CD14-positive monocyte (primary cell): ENCODE data around the gene DDHD1. TPM values are rescaled to one million over a fixed set of nuclear protein-coding genes. Genes with fewer than 3 reads are reported as not detected.
"Not testable (repeated sequence)": the region's sequence is repeated elsewhere in the genome, so short reads cannot be mapped to it uniquely, and the experiment has no call there.

Experiments
- DNase-seq, 3 donors: peaks; one replicate each; pipeline ENCODE4 v3.0.0-alpha.2; 2011 to 2022
- H2AFZ ChIP-seq: 2 replicates; pipeline ENCODE4 v1.6.0; 2012; ENCODE audit warnings: mild to moderate bottlenecking, low read depth, low read length, inconsistent platforms; ENCODE audit not compliant: insufficient read depth, poor library complexity, severe bottlenecking
- H3K27ac ChIP-seq, 2 donors: 1 replicate in 1 of 2; 2 replicates in 1 of 2; pipeline ENCODE4 v1.5.1; 2012 to 2013; ENCODE audit warnings: low read length in 2 of 2, control low read depth in 1 of 2, inconsistent platforms in 1 of 2, low read depth in 1 of 2, mild to moderate bottlenecking in 1 of 2
- H3K27me3 ChIP-seq, 2 donors: one replicate each; pipeline versions ENCODE4 v1.6.0 to v1.6.1; 2011 to 2013; ENCODE audit warnings: low read length in 2 of 2; ENCODE audit not compliant: control insufficient read depth in 2 of 2, insufficient read depth in 2 of 2
- H3K36me3 ChIP-seq, 2 donors: replicated peaks in 1 of 2; 1 replicate in 1 of 2; 2 replicates in 1 of 2; pipeline versions ENCODE4 v1.5.1 to v1.6.1; 2012 to 2013; ENCODE audit warnings: low read length in 2 of 2, control low read depth in 1 of 2, inconsistent platforms in 1 of 2, mild to moderate bottlenecking in 1 of 2; ENCODE audit not compliant: insufficient read depth in 2 of 2, control insufficient read depth in 1 of 2
- H3K4me1 ChIP-seq, 2 donors: 1 replicate in 1 of 2; 2 replicates in 1 of 2; pipeline versions ENCODE4 v1.5.1 to v1.6.1; 2012 to 2013; ENCODE audit warnings: low read length in 2 of 2, control low read depth in 1 of 2, inconsistent platforms in 1 of 2, mild to moderate bottlenecking in 1 of 2, moderate library complexity in 1 of 2; ENCODE audit not compliant: insufficient read depth in 2 of 2, control insufficient read depth in 1 of 2
- H3K4me2 ChIP-seq: replicated peaks from 2 replicates; pipeline ENCODE3; 2012; ENCODE audit warnings: low read length, moderate library complexity, mild to moderate bottlenecking; ENCODE audit not compliant: poor library complexity, severe bottlenecking; ENCODE audit errors: extremely low read depth
- H3K4me3 ChIP-seq, 3 experiments: fragments of 200-600 bp in 1 of 3; sonication (generic) in 1 of 3; replicated peaks in 1 of 3; 1 replicate in 2 of 3; 2 replicates in 1 of 3; pipeline ENCODE4 v1.5.1; 2011 to 2013; ENCODE audit warnings: low read length in 3 of 3, mild to moderate bottlenecking in 3 of 3, control low read depth in 2 of 3, low read depth in 2 of 3, inconsistent platforms in 1 of 3, moderate library complexity in 1 of 3
- H3K79me2 ChIP-seq: 2 replicates; pipeline ENCODE4 v1.6.0; 2012; ENCODE audit warnings: mild to moderate bottlenecking, control low read depth, inconsistent platforms, low read length, moderate library complexity; ENCODE audit not compliant: insufficient read depth
- H3K9ac ChIP-seq: 2 replicates; pipeline ENCODE4 v1.6.0; 2017; ENCODE audit warnings: low read length, mild to moderate bottlenecking; ENCODE audit not compliant: insufficient read depth, poor library complexity, severe bottlenecking
- H3K9me3 ChIP-seq, 2 donors: replicated peaks in 1 of 2; 1 replicate in 1 of 2; 2 replicates in 1 of 2; pipeline versions ENCODE4 v1.5.1 to v1.6.1; 2012 to 2013; ENCODE audit warnings: low read length in 2 of 2, control low read depth in 1 of 2; ENCODE audit not compliant: control insufficient read depth in 1 of 2, insufficient read depth in 1 of 2
- H4K20me1 ChIP-seq: 2 replicates; pipeline ENCODE4 v1.6.0; 2012; ENCODE audit warnings: mild to moderate bottlenecking, low read length, control low read depth, moderate library complexity; ENCODE audit not compliant: insufficient read depth
- H3K27ac Mint-ChIP-seq, 7 donors: one replicate each; pipeline ENCODE4 v1.8.0; 2020; ENCODE audit warnings: mild to moderate bottlenecking in 7 of 7, mixed read lengths in 7 of 7, moderate library complexity in 6 of 7, inconsistent platforms in 2 of 7
- H3K27me3 Mint-ChIP-seq, 3 donors: one replicate each; pipeline ENCODE4 v1.8.0; 2021 to 2022; ENCODE audit warnings: low read depth in 3 of 3, mild to moderate bottlenecking in 3 of 3, mixed read lengths in 3 of 3, moderate library complexity in 3 of 3, inconsistent platforms in 1 of 3
- H3K36me3 Mint-ChIP-seq, 2 donors: one replicate each; pipeline ENCODE4 v1.8.0; 2020; ENCODE audit warnings: mixed read lengths in 2 of 2, inconsistent platforms in 1 of 2, mild to moderate bottlenecking in 1 of 2
- H3K4me1 Mint-ChIP-seq: one replicate; pipeline ENCODE4 v1.8.0; 2020; ENCODE audit warnings: mild to moderate bottlenecking, mixed read lengths
- H3K4me3 Mint-ChIP-seq, 2 donors: one replicate each; pipeline ENCODE4 v1.8.0; 2020; ENCODE audit warnings: mild to moderate bottlenecking in 2 of 2, mixed read lengths in 2 of 2, moderate library complexity in 1 of 2
- H3K9me3 Mint-ChIP-seq, 7 donors: one replicate each; pipeline ENCODE4 v1.8.0; 2020 to 2022; ENCODE audit warnings: mixed read lengths in 7 of 7, mild to moderate bottlenecking in 6 of 7, moderate library complexity in 6 of 7, inconsistent platforms in 2 of 7
- CTCF ChIP-seq: fragments of 200-600 bp; IDR thresholded peaks from one replicate; pipeline ENCODE4 v1.8.0; 2022; ENCODE audit warnings: antibody characterized with exemption, mild to moderate bottlenecking
- WGBS: methylation state at CpG from one replicate; pipeline ENCODE4 v1.1.5; 2013; ENCODE audit warnings: missing lambda C conversion rate; ENCODE audit not compliant: insufficient coverage; 5-methylcytosine and 5-hydroxymethylcytosine counted together
- intact Hi-C, 2 donors: fragments of 100-400 bp; cut with micrococcal nuclease; formaldehyde crosslinking; loops; one replicate each; pipeline versions ENCODE4 v1.15.0 to v1.15.1; 2023
- polyA plus RNA-seq, 3 donors: library from polyadenylated mRNA; depleted of rRNA in 1 of 3; unstranded in 2 of 3; stranded (reverse) in 1 of 3; fragments of 300-500 nt in 2 of 3; fragments of >200 nt in 1 of 3; fragmentation: Illumina TruSeq in 2 of 3; gene quantifications; 1 replicate in 2 of 3; 2 replicates in 1 of 3; pipeline ENCODE4 v1.2.3, GENCODE V29; 2012 to 2021

Gene DDHD1
- polyA plus RNA-seq, 3 donors, result 2.2 to 7.0 (median 3.1) TPM

DNA sequence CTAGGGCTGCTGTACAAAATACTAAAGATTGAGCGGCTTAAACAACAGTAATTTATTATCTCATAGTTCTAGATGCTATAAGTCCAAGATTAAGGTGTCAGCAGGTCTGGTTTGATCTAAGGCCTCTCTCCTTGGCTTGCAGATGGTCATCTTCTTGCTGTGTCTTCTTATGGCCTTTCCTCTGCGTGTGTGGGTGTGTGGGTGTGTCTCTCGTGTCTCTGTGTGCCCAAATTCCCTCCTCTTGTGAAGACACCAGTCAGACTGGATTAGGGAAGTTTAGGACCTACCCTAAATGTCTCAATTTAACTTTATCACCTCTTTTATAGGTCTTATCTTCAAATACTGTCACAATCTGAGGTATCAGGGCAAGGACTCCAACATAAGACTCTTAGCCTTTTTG, 28.3 kb downstream of the DDHD1 start:
- no CpG with 5 or more reads among the region's 3 CpGs for WGBS
- H3K4me3 Mint-ChIP-seq, result no peak overlapping the region
- peaks cover 0 to 7% (median 5%) of the 10 kb centered on the region in 7 donors for H3K9me3 Mint-ChIP-seq
- Histone ChIP-seq H2AFZ (no peak overlapping the region), H3K9me3 (no peaks in the 10 kb centered on the region), H3K9ac (no peak overlapping the region), H4K20me1 (no peaks in the 10 kb centered on the region), H3K79me2 (peaks cover 13% of the 10 kb centered on the region), H3K36me3 (no peaks in the 10 kb centered on the region), H3K4me2 (no peak overlapping the region), H3K4me1 (peaks cover 11 to 23% of the 10 kb centered on the region in 2 donors), H3K27me3 (no peaks in the 10 kb centered on the region), H3K27ac (no peak overlapping the region), H3K4me3 (no peak overlapping the region)
- no peak for TF ChIP-seq CTCF
- peaks cover 0 to 3% of the 10 kb centered on the region in 2 donors for H3K36me3 Mint-ChIP-seq
- intact Hi-C loops, result no loop called here
- no peak overlapping the region for H3K27ac Mint-ChIP-seq
- DNase-seq, result no peak
- H3K27me3 Mint-ChIP-seq, result peaks cover 0 to 2% (median 0%) of the 10 kb centered on the region in 3 donors
- H3K4me1 Mint-ChIP-seq, result peaks cover 7% of the 10 kb centered on the region

- not testable (repeated sequence) for H3K27ac Mint-ChIP-seq
These were observed 31.7 kb downstream of the DDHD1 start for GRCh38 chr14:53121419-53121818.

GRCh38 chr14:53117479-53117878, 35.6 kb downstream of the DDHD1 start:
- DNase-seq, intact Hi-C loops, H3K4me1 ChIP-seq, H3K36me3 Mint-ChIP-seq, H4K20me1 ChIP-seq, H3K9ac ChIP-seq, H3K27me3 ChIP-seq, H2AFZ ChIP-seq, H3K4me2 ChIP-seq, H3K27ac Mint-ChIP-seq, H3K36me3 ChIP-seq, H3K27me3 Mint-ChIP-seq, H3K79me2 ChIP-seq, H3K4me3 ChIP-seq, H3K9me3 ChIP-seq, H3K4me1 Mint-ChIP-seq, H3K27ac ChIP-seq, H3K4me3 Mint-ChIP-seq: not testable (repeated sequence)
- H3K9me3 Mint-ChIP-seq, result peaks cover 9 to 24% (median 15%) of the 10 kb centered on the region in 7 donors
- 98% methylated on average over 4 of the region's 4 CpGs for WGBS

More at GRCh38 chr14:53121419-53121818, 31.7 kb downstream of the DDHD1 start:
- peaks cover 11% of the 10 kb centered on the region for H3K4me1 Mint-ChIP-seq
- H3K36me3 Mint-ChIP-seq, H3K4me3 ChIP-seq, H3K36me3 ChIP-seq, H4K20me1 ChIP-seq, H3K27ac ChIP-seq, H3K4me2 ChIP-seq, H3K4me1 ChIP-seq, H3K4me3 Mint-ChIP-seq, H3K9me3 ChIP-seq, intact Hi-C loops, H3K9ac ChIP-seq, H3K27me3 Mint-ChIP-seq, H2AFZ ChIP-seq, DNase-seq, H3K27me3 ChIP-seq: not testable (repeated sequence)
- no CpG with 5 or more reads among the region's 2 CpGs for WGBS
- peaks cover 6 to 16% (median 9%) of the 10 kb centered on the region in 7 donors for H3K9me3 Mint-ChIP-seq
- peaks cover 10% of the 10 kb centered on the region for H3K79me2 ChIP-seq
